Smooth muscle cell of trachea (primary cell): ENCODE measurements around the gene USP17L17. TPM values are rescaled to one million over a fixed set of nuclear protein-coding genes. Genes with fewer than 3 reads are reported as not detected.

Experiments used
- total RNA-seq: library from RNA; depleted of rRNA; stranded (reverse); fragments of >200 nt; gene quantifications from 2 replicates; pipeline ENCODE4 v1.2.1, GENCODE V29; 2014

Gene USP17L17
- total RNA-seq: not detected in 2 replicates

GRCh38 chr4:9243579-9243978 lies at the start of gene USP17L17:
USP17L17 (plus strand) TSS chr4:9243879; CDS start chr4:9243879, 0 bp downstream.

DNA sequence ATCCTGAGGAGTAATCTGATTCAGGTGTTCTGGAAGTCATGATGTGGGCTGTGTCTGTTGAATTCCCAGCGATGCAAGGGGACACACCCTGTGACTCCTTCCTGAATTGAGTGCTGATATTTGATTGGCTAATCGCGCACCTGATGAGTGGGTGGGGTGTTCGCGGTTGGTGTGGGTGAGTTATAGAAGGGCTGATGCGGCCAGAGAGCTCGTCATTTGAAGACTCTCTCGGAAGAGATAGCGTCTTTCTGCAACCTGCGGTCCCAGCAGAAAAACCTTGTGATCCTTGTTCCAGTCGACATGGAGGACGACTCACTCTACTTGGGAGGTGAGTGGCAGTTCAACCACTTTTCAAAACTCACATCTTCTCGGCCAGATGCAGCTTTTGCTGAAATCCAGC lies 33.3 kb upstream of the USP17L17 start, which contains the start of gene USP17L10:
Gene USP17L10, plus strand, starts transcription at position 301 of the 400 bp plus-strand sequence. Its CDS starts 0 bp downstream, at position 301.

DNA sequence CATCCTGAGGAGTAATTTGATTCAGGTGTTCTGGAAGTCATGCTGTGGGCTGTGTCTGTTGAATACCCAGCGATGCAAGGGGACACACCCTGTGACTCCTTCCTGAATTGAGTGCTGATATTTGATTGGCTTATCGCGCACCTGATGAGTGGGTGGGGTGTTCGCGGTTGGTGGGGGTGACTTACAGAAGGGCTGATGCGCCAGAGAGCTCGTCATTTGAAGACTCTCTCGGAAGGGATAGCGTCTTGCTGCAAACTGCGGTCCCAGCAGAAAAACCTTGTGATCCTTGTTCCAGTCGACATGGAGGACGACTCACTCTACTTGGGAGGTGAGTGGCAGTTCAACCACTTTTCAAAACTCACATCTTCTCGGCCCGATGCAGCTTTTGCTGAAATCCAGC lies 28.6 kb upstream of the USP17L17 start, which contains the start of gene USP17L11:
Gene USP17L11, plus strand, starts transcription at position 301 of the 400 bp plus-strand sequence. Its CDS starts 0 bp downstream, at position 301.

DNA sequence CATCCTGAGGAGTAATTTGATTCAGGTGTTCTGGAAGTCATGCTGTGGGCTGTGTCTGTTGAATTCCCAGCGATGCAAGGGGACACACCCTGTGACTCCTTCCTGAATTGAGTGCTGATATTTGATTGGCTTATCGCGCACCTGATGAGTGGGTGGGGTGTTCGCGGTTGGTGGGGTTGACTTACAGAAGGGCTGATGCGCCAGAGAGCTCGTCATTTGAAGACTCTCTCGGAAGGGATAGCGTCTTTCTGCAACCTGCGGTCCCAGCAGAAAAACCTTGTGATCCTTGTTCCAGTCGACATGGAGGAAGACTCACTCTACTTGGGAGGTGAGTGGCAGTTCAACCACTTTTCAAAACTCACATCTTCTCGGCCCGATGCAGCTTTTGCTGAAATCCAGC lies 23.8 kb upstream of the USP17L17 start, which contains the start of gene USP17L12:
Gene USP17L12, plus strand, starts transcription at position 301 of the 400 bp plus-strand sequence. Its CDS starts 0 bp downstream, at position 301.

GRCh38 chr4:9224596-9224995 lies 19.1 kb upstream of the USP17L17 start, which contains the start of gene USP17L13:
USP17L13 (plus strand) TSS chr4:9224896; CDS start chr4:9224896, 0 bp downstream.

DNA sequence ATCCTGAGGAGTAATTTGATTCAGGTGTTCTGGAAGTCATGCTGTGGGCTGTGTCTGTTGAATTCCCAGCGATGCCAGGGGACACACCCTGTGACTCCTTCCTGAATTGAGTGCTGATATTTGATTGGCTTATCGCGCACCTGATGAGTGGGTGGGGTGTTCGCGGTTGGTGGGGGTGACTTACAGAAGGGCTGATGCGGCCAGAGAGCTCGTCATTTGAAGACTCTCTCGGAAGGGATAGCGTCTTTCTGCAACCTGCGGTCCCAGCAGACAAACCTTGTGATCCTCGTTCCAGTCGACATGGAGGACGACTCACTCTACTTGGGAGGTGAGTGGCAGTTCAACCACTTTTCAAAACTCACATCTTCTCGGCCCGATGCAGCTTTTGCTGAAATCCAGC lies 9.6 kb upstream of the USP17L17 start, which contains the start of gene USP17L15:
Gene USP17L15, plus strand, starts transcription at position 301 of the 400 bp plus-strand sequence. Its CDS starts 0 bp downstream, at position 301.

DNA sequence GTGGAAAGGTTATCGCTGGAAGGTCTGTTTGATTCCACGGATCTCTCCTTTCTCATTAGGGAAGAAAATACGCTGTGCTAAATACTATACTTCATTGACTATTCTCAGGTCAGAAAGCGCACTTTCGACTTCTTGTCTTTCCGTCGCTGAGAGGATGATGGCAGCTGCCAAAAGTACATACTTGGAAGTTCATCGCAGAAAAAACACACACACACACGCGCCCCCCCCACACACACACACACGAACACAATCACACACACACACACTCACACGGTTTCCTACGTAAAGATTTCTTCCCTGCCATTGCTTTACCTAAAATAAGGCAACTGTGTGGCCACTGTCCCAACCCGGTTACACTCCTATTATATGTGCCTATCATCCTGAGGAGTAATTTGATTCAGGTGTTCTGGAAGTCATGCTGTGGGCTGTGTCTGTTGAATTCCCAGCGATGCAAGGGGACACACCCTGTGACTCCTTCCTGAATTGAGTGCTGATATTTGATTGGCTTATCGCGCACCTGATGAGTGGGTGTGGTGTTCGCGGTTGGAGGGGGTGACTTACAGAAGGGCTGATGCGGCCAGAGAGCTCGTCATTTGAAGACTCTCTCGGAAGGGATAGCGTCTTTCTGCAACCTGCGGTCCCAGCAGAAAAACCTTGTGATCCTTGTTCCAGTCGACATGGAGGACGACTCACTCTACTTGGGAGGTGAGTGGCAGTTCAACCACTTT lies 4.4 kb downstream of the USP17L17 start, which contains the start of gene USP17L18:
Gene USP17L18, plus strand, starts transcription at position 678 of the 728 bp plus-strand sequence. Its CDS starts 0 bp downstream, at position 678.

DNA sequence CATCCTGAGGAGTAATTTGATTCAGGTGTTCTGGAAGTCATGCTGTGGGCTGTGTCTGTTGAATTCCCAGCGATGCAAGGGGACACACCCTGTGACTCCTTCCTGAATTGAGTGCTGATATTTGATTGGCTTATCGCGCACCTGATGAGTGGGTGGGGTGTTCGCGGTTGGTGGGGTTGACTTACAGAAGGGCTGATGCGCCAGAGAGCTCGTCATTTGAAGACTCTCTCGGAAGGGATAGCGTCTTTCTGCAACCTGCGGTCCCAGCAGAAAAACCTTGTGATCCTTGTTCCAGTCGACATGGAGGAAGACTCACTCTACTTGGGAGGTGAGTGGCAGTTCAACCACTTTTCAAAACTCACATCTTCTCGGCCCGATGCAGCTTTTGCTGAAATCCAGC lies 9.4 kb downstream of the USP17L17 start, which contains the start of gene USP17L19:
Gene USP17L19, plus strand, starts transcription at position 301 of the 400 bp plus-strand sequence. Its CDS starts 0 bp downstream, at position 301.

DNA sequence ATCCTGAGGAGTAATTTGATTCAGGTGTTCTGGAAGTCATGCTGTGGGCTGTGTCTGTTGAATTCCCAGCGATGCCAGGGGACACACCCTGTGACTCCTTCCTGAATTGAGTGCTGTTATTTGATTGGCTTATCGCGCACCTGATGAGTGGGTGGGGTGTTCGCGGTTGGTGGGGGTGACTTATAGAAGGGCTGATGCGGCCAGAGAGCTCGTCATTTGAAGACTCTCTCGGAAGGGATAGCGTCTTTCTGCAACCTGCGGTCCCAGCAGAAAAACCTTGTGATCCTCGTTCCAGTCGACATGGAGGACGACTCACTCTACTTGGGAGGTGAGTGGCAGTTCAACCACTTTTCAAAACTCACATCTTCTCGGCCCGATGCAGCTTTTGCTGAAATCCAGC lies 14.1 kb downstream of the USP17L17 start, which contains the start of gene USP17L20:
Gene USP17L20, plus strand, starts transcription at position 301 of the 400 bp plus-strand sequence. Its CDS starts 0 bp downstream, at position 301.

DNA sequence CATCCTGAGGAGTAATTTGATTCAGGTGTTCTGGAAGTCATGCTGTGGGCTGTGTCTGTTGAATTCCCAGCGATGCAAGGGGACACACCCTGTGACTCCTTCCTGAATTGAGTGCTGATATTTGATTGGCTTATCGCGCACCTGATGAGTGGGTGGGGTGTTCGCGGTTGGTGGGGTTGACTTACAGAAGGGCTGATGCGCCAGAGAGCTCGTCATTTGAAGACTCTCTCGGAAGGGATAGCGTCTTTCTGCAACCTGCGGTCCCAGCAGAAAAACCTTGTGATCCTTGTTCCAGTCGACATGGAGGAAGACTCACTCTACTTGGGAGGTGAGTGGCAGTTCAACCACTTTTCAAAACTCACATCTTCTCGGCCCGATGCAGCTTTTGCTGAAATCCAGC lies 18.9 kb downstream of the USP17L17 start, which contains the start of gene USP17L21:
Gene USP17L21, plus strand, starts transcription at position 301 of the 400 bp plus-strand sequence. Its CDS starts 0 bp downstream, at position 301.

DNA sequence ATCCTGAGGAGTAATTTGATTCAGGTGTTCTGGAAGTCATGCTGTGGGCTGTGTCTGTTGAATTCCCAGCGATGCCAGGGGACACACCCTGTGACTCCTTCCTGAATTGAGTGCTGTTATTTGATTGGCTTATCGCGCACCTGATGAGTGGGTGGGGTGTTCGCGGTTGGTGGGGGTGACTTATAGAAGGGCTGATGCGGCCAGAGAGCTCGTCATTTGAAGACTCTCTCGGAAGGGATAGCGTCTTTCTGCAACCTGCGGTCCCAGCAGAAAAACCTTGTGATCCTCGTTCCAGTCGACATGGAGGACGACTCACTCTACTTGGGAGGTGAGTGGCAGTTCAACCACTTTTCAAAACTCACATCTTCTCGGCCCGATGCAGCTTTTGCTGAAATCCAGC lies 23.6 kb downstream of the USP17L17 start, which contains the start of gene USP17L22:
Gene USP17L22, plus strand, starts transcription at position 301 of the 400 bp plus-strand sequence. Its CDS starts 0 bp downstream, at position 301.

Other genes with a start within 250 kb of the USP17L17 start
- gene FAM90A26, start 73.5 kb upstream of the USP17L17 start, total RNA-seq: not detected in 2 replicates
- gene USP17L10, start 33.2 kb upstream of the USP17L17 start, total RNA-seq: not detected in 2 replicates
- gene USP17L11, start 28.5 kb upstream of the USP17L17 start, total RNA-seq: not detected in 2 replicates
- gene USP17L12, start 23.7 kb upstream of the USP17L17 start, total RNA-seq: not detected in 2 replicates
- gene USP17L13, start 19.0 kb upstream of the USP17L17 start, total RNA-seq: not detected in 2 replicates
- gene USP17L15, start 9.5 kb upstream of the USP17L17 start, total RNA-seq: not detected in 2 replicates
- not detected in 2 replicates for gene USP17L18, start 4.8 kb downstream of the USP17L17 start, total RNA-seq
- not detected in 2 replicates for gene USP17L19, start 9.5 kb downstream of the USP17L17 start, total RNA-seq
- not detected in 2 replicates for gene USP17L20, start 14.2 kb downstream of the USP17L17 start, total RNA-seq
- not detected in 2 replicates for gene USP17L21, start 19.0 kb downstream of the USP17L17 start, total RNA-seq
- not detected in 2 replicates for gene USP17L22, start 23.7 kb downstream of the USP17L17 start, total RNA-seq
- gene USP17L24, start 81.3 kb downstream of the USP17L17 start, total RNA-seq: not detected in 2 replicates
- not detected in 2 replicates for gene USP17L25, start 86.0 kb downstream of the USP17L17 start, total RNA-seq
- gene USP17L26, start 90.8 kb downstream of the USP17L17 start, total RNA-seq: not detected in 2 replicates
- not detected in 2 replicates for gene USP17L5, start 95.5 kb downstream of the USP17L17 start, total RNA-seq
- gene USP17L27, start 100.3 kb downstream of the USP17L17 start, total RNA-seq: not detected in 2 replicates
- not detected in 2 replicates for gene USP17L28, start 105.0 kb downstream of the USP17L17 start, total RNA-seq
- not detected in 2 replicates for gene USP17L29, start 109.8 kb downstream of the USP17L17 start, total RNA-seq
- not detected in 2 replicates for gene USP17L30, start 119.2 kb downstream of the USP17L17 start, total RNA-seq
- gene DEFB131A, start 200.5 kb downstream of the USP17L17 start, total RNA-seq: not detected in 2 replicates